H1 (cell line): ENCODE measurements around the gene MAOA. TPM values are rescaled to one million over a fixed set of nuclear protein-coding genes. Genes with fewer than 3 reads are reported as not detected.

Source experiments
- CTCF ChIA-PET: fragments of 300-600 bp; sonication (Branson Sonifier 250); formaldehyde crosslinking; loops from one replicate; lab custom pipeline; 2021; ENCODE audit not compliant: partially characterized antibody; lab: Charles Lee
- POLR2A ChIA-PET: fragments of 300-600 bp; sonication (Branson Sonifier 250); formaldehyde crosslinking; loops from one replicate; lab custom pipeline; 2021; ENCODE audit warnings: inconsistent platforms; ENCODE audit not compliant: partially characterized antibody; lab: Charles Lee
- DNase-seq, 2 experiments: peaks; one replicate each; pipeline versions ENCODE4 v3.0.0 to v3.0.0-alpha.2; 2010 to 2022; ENCODE audit warnings: low spot score in 2 of 2, low read depth in 1 of 2, mixed read lengths in 1 of 2
- FAIRE-seq: peaks from 2 replicates; lab custom pipeline; 2011; peaks lifted over from hg19 to GRCh38; lab: Jason Lieb, UNC
- H2AFZ ChIP-seq: 2 replicates; pipeline ENCODE4 v1.8.1; 2012; ENCODE audit warnings: low read length, inconsistent platforms
- H2AK5ac ChIP-seq: 2 replicates; pipeline ENCODE4 v1.6.1; 2013; ENCODE audit warnings: low read depth, low read length
- H2BK120ac ChIP-seq: replicated peaks from 2 replicates; pipeline ENCODE3; 2013; ENCODE audit warnings: low read depth, low read length, inconsistent platforms
- H2BK12ac ChIP-seq: 2 replicates; pipeline ENCODE4 v1.6.1; 2013; ENCODE audit warnings: low read depth, low read length
- H2BK15ac ChIP-seq: 2 replicates; pipeline ENCODE4 v1.6.1; 2013; ENCODE audit warnings: low read length
- H2BK20ac ChIP-seq: 2 replicates; pipeline ENCODE4 v1.6.1; 2013; ENCODE audit warnings: low read length
- H2BK5ac ChIP-seq: 2 replicates; pipeline ENCODE4 v1.6.1; 2013; ENCODE audit warnings: low read depth, low read length
- H3K14ac ChIP-seq: 2 replicates; pipeline ENCODE4 v1.6.1; 2013; ENCODE audit warnings: inconsistent platforms; ENCODE audit not compliant: insufficient read length
- H3K18ac ChIP-seq: 2 replicates; pipeline ENCODE4 v1.6.1; 2013; ENCODE audit warnings: low read length; ENCODE audit errors: extremely low read depth
- H3K23ac ChIP-seq: 2 replicates; pipeline ENCODE4 v1.6.1; 2013; ENCODE audit warnings: inconsistent platforms; ENCODE audit not compliant: insufficient read length
- H3K23me2 ChIP-seq: 2 replicates; pipeline ENCODE4 v1.6.1; 2013; ENCODE audit warnings: low read depth, low read length
- H3K27ac ChIP-seq: 2 replicates; pipeline ENCODE4 v1.6.1; 2011; ENCODE audit warnings: low read depth, low read length, inconsistent platforms
- H3K27me3 ChIP-seq, 4 experiments: replicated peaks in 1 of 4; 1 replicate in 1 of 4; 2 replicates in 3 of 4; pipeline versions ENCODE4 v1.6.1 to v1.8.1; 2011 to 2013; ENCODE audit warnings: low read length in 3 of 4, mild to moderate bottlenecking in 3 of 4, inconsistent platforms in 2 of 4, mixed read lengths in 2 of 4, moderate library complexity in 1 of 4; ENCODE audit not compliant: control insufficient read depth in 3 of 4, insufficient read depth in 3 of 4; ENCODE audit errors: extremely low read depth in 1 of 4
- H3K36me3 ChIP-seq, 4 experiments: 2 replicates each; pipeline versions ENCODE4 v1.6.1 to v1.8.1; 2011 to 2013; ENCODE audit warnings: mild to moderate bottlenecking in 4 of 4, low read length in 3 of 4, moderate library complexity in 2 of 4, control low read depth in 1 of 4, inconsistent platforms in 1 of 4; ENCODE audit not compliant: insufficient read depth in 4 of 4, control insufficient read depth in 2 of 4
- H3K4ac ChIP-seq: replicated peaks from 2 replicates; pipeline ENCODE3; 2013; ENCODE audit warnings: low read length, low read depth, mixed read lengths, inconsistent platforms; ENCODE audit not compliant: insufficient read length
- H3K4me1 ChIP-seq, 4 experiments: replicated peaks in 1 of 4; 1 replicate in 1 of 4; 2 replicates in 3 of 4; pipeline versions ENCODE4 v1.6.1 to v1.8.1; 2011 to 2013; ENCODE audit warnings: low read length in 3 of 4, inconsistent platforms in 2 of 4, mixed read lengths in 1 of 4; ENCODE audit not compliant: insufficient read depth in 4 of 4, control insufficient read depth in 3 of 4
- H3K4me2 ChIP-seq, 2 experiments: 2 replicates each; pipeline versions ENCODE4 v1.6.1 to v1.8.1; 2011 to 2013; ENCODE audit warnings: low read depth in 2 of 2, low read length in 2 of 2, control low read depth in 1 of 2, inconsistent platforms in 1 of 2, mild to moderate bottlenecking in 1 of 2; ENCODE audit not compliant: insufficient read depth in 1 of 2
- H3K4me3 ChIP-seq, 4 experiments: fragments of 200-600, 300-600 bp in 1 of 4; sonication (generic), shearing (Covaris generic), sonication (Bioruptor Twin) in 1 of 4; 2 replicates each; pipeline versions ENCODE4 v1.5.1 to v1.8.1; 2011 to 2016; ENCODE audit warnings: low read length in 4 of 4, low read depth in 3 of 4, control low read depth in 2 of 4, inconsistent platforms in 2 of 4, mild to moderate bottlenecking in 2 of 4, mixed read lengths in 1 of 4, moderate library complexity in 1 of 4; ENCODE audit not compliant: insufficient read depth in 2 of 4; ENCODE audit errors: extremely low read depth in 1 of 4
- H3K56ac ChIP-seq: replicated peaks from 2 replicates; pipeline ENCODE3; 2013; ENCODE audit warnings: low read depth, mild to moderate bottlenecking, mixed read lengths, low read length, inconsistent platforms; ENCODE audit not compliant: insufficient read length
- H3K79me1 ChIP-seq: 2 replicates; pipeline ENCODE4 v1.6.1; 2013; ENCODE audit warnings: low read depth, low read length, control low read depth
- H3K79me2 ChIP-seq, 2 experiments: 2 replicates each; pipeline versions ENCODE4 v1.6.1 to v1.8.1; 2012 to 2013; ENCODE audit warnings: low read length in 2 of 2, mild to moderate bottlenecking in 2 of 2, inconsistent platforms in 1 of 2; ENCODE audit not compliant: insufficient read depth in 2 of 2, control insufficient read depth in 1 of 2
- H3K9ac ChIP-seq, 4 experiments: replicated peaks in 1 of 4; 1 replicate in 1 of 4; 2 replicates in 3 of 4; pipeline versions ENCODE4 v1.6.1 to v1.8.1; 2011 to 2013; ENCODE audit warnings: low read depth in 3 of 4, low read length in 3 of 4, control low read depth in 2 of 4, mild to moderate bottlenecking in 2 of 4, moderate library complexity in 2 of 4, inconsistent platforms in 1 of 4; ENCODE audit errors: extremely low read depth in 1 of 4
- H3K9me3 ChIP-seq, 2 experiments: 2 replicates each; pipeline versions ENCODE4 v1.6.1 to v1.8.1; 2012 to 2013; ENCODE audit warnings: mild to moderate bottlenecking in 2 of 2, moderate library complexity in 2 of 2, control low read depth in 1 of 2, inconsistent platforms in 1 of 2, low read depth in 1 of 2, low read length in 1 of 2, mixed read lengths in 1 of 2; ENCODE audit not compliant: insufficient read depth in 2 of 2
- H4K20me1 ChIP-seq, 2 experiments: replicated peaks in 1 of 2; 2 replicates each; pipeline versions ENCODE3 to v1.8.1; 2011 to 2013; ENCODE audit warnings: inconsistent platforms in 2 of 2, low read length in 2 of 2, mild to moderate bottlenecking in 1 of 2; ENCODE audit not compliant: insufficient read depth in 2 of 2, control insufficient read depth in 1 of 2
- H4K5ac ChIP-seq: 2 replicates; pipeline ENCODE4 v1.6.1; 2013; ENCODE audit warnings: low read length, low read depth, mixed read lengths, inconsistent platforms; ENCODE audit not compliant: insufficient read length
- H4K8ac ChIP-seq: 2 replicates; pipeline ENCODE4 v1.8.0; 2013; ENCODE audit warnings: mild to moderate bottlenecking, moderate library complexity, low read length, inconsistent platforms; ENCODE audit not compliant: insufficient read depth; ENCODE audit errors: extremely low read depth
- H4K91ac ChIP-seq: replicated peaks from 2 replicates; pipeline ENCODE3; 2013; ENCODE audit warnings: low read length, mixed read lengths, inconsistent platforms; ENCODE audit not compliant: insufficient read length
- JUN ChIP-seq: IDR thresholded peaks from 2 replicates; pipeline ENCODE4 v1.6.1; 2011; ENCODE audit warnings: low read depth, mild to moderate bottlenecking, improper control_type of control experiment, low read length
- JUND ChIP-seq: IDR thresholded peaks from 2 replicates; pipeline ENCODE4 v1.6.1; 2011; ENCODE audit warnings: mild to moderate bottlenecking, improper control_type of control experiment, low read length
- MAFK ChIP-seq: IDR thresholded peaks from 2 replicates; pipeline ENCODE4 v1.6.1; 2012; ENCODE audit warnings: low read depth, mild to moderate bottlenecking, improper control_type of control experiment, low read length
- NANOG ChIP-seq: IDR thresholded peaks from 2 replicates; pipeline ENCODE4 v1.6.1; 2011; ENCODE audit warnings: low read length, low read depth, mild to moderate bottlenecking, inconsistent platforms; ENCODE audit not compliant: insufficient read depth, poor library complexity, severe bottlenecking
- POLR2AphosphoS5 ChIP-seq: IDR thresholded peaks from 2 replicates; pipeline ENCODE4 v1.6.1; 2011; ENCODE audit warnings: low read depth, low read length
- RAD21 ChIP-seq, 2 experiments: IDR thresholded peaks in 1 of 2; conservative IDR thresholded peaks in 1 of 2; 2 replicates each; pipeline ENCODE4 v1.6.1; 2011; ENCODE audit warnings: low read depth in 2 of 2, low read length in 2 of 2, improper control_type of control experiment in 1 of 2, inconsistent platforms in 1 of 2, mild to moderate bottlenecking in 1 of 2, moderate library complexity in 1 of 2
- RBBP5 ChIP-seq: IDR thresholded peaks from 2 replicates; pipeline ENCODE4 v1.7.1; 2012; ENCODE audit warnings: low read depth, mild to moderate bottlenecking, inconsistent platforms, low read length, moderate library complexity, borderline replicate concordance
- SIRT6 ChIP-seq: IDR thresholded peaks from one replicate; pipeline ENCODE4 v1.7.1; 2012; ENCODE audit warnings: low read length, inconsistent platforms
- SIX5 ChIP-seq: IDR thresholded peaks from 2 replicates; pipeline ENCODE4 v1.6.1; 2011; ENCODE audit warnings: mild to moderate bottlenecking, low read depth, low read length
- SP1 ChIP-seq: IDR thresholded peaks from 2 replicates; pipeline ENCODE4 v1.6.1; 2011; ENCODE audit warnings: low read depth, low read length
- WGBS, 2 experiments: shearing (Covaris generic) in 1 of 2; methylation state at CpG; one replicate each; pipeline versions ENCODE4 v1.1.6 to v1.1.7; 2013 to 2015; ENCODE audit warnings: low lambda C conversion rate in 2 of 2, mixed read lengths in 2 of 2, inconsistent platforms in 1 of 2, low coverage in 1 of 2, missing lambda C conversion rate in 1 of 2; ENCODE audit not compliant: insufficient replicate concordance in 2 of 2, insufficient coverage in 1 of 2, insufficient read length in 1 of 2; ENCODE audit errors: extremely low coverage in 1 of 2, missing lambda C conversion rate in 1 of 2; 5-methylcytosine and 5-hydroxymethylcytosine counted together
- polyA plus RNA-seq, 7 experiments: library from polyadenylated mRNA; depleted of rRNA in 3 of 7; stranded (reverse) in 5 of 7; unstranded in 2 of 7; fragments of >200 nt in 5 of 7; fragments of 200-250 nt in 2 of 7; gene quantifications; 1 replicate in 5 of 7; 2 replicates in 1 of 7; 4 replicates in 1 of 7; pipeline versions ENCODE4 v1.2.1 to v1.2.3, GENCODE V29; 2011 to 2013; ENCODE audit warnings: missing spikeins in 2 of 7, mixed read lengths in 2 of 7
- total RNA-seq: library from RNA; stranded (reverse); fragmentation: NEBNext Ultra II Directional; extraction: Animal tissue kit (Norgen Biotek cat#: 25700); gene quantifications from 2 replicates; pipeline ENCODE4 v1.2.1, GENCODE V29; 2021
- TF ChIP-seq, protein P1 (sequence below), 3 experiments: IDR thresholded peaks; 1 replicate in 2 of 3; 2 replicates in 1 of 3; pipeline versions ENCODE4 v1.5.1 to v1.6.1; 2011; ENCODE audit warnings: low read length in 3 of 3, mild to moderate bottlenecking in 3 of 3, inconsistent platforms in 2 of 3, low read depth in 1 of 3, moderate library complexity in 1 of 3; ENCODE audit not compliant: insufficient read depth in 1 of 3; ENCODE audit errors: control extremely low read depth in 1 of 3

Gene MAOA
- total and polyA plus RNA-seq, 2 of the 8 experiments (the other 6 are each of a cell fraction or from before 2014, with no cell fraction given): 2.6 to 8.2 TPM

DNA sequence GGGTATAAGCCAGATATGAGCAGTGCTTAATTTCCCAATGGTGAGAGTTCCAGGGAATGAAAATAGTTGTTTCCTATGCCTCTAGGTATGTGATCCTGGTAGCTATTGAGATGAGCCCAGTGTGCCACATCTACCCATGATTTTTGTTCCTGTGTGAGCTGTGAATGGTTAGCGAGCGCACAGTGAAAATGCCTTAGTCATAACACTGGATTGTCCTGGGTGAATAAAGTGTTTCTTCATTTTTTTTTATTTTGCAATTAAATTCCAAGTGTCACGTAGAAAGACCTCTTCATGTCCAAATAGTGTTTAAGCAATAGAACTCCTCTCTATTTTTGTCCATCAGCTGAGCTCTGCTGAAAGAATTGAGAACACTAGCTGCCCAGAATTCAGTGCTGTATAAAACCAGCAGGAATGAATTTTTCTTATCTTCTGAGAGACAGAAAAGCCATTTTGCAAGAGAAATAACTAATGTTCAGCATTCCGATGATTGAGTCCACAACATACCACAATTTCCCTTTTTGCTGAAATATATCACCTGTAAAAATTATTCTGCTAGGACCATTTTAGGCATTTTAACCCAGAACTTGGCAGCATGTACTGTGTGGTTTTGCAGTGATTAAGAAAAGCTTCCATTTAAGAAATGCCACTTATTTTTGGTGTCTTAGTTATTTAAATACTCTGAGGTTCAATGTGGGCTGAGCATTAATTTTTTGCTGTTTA lies 5.6 kb downstream of the MAOA start:
- Histone ChIP-seq H3K4me1 (no peaks in the 10 kb centered on the region), H3K27me3 (no peaks in the 10 kb centered on the region), H3K23me2 (no peaks in the 10 kb centered on the region), H2AK5ac (no peak overlapping the region), H2BK12ac (no peak overlapping the region), H4K8ac (no peak overlapping the region), H2BK15ac (no peak overlapping the region), H2BK20ac (no peak overlapping the region), H2AFZ (no peak overlapping the region), H3K9ac (no peak overlapping the region), H3K4me2 (no peak overlapping the region), H3K23ac (no peak overlapping the region), H4K91ac (no peak overlapping the region), H3K9me3 (no peaks in the 10 kb centered on the region), H2BK5ac (no peak overlapping the region), H3K4me3 (no peak overlapping the region), H4K20me1 (no peaks in the 10 kb centered on the region), H3K27ac (no peak overlapping the region), H3K56ac (no peak overlapping the region), H3K4ac (no peak overlapping the region), H3K79me1 (no peaks in the 10 kb centered on the region), H3K14ac (no peak overlapping the region), H4K5ac (no peak overlapping the region), H3K79me2 (no peaks in the 10 kb centered on the region), H3K36me3 (no peaks in the 10 kb centered on the region), H2BK120ac (no peak overlapping the region), H3K18ac (no peak overlapping the region)
- no peak for DNase-seq
- ChIA-PET POLR2A (no interaction called here), CTCF (no interaction called here)
- no peak for FAIRE-seq
- WGBS, 2 experiments: 91% methylated on average over 4 of the region's 4 CpGs; no CpG with 5 or more reads in 1 of the 2 experiments
- TF ChIP-seq, protein P1, sequence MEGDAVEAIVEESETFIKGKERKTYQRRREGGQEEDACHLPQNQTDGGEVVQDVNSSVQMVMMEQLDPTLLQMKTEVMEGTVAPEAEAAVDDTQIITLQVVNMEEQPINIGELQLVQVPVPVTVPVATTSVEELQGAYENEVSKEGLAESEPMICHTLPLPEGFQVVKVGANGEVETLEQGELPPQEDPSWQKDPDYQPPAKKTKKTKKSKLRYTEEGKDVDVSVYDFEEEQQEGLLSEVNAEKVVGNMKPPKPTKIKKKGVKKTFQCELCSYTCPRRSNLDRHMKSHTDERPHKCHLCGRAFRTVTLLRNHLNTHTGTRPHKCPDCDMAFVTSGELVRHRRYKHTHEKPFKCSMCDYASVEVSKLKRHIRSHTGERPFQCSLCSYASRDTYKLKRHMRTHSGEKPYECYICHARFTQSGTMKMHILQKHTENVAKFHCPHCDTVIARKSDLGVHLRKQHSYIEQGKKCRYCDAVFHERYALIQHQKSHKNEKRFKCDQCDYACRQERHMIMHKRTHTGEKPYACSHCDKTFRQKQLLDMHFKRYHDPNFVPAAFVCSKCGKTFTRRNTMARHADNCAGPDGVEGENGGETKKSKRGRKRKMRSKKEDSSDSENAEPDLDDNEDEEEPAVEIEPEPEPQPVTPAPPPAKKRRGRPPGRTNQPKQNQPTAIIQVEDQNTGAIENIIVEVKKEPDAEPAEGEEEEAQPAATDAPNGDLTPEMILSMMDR (IDR thresholded peaks at IDR 0.05; ENCODE audit: control extremely low read depth in 1 of 3, insufficient read depth in 1 of 3, low read depth in 1 of 3, low read length in 3 of 3): no peak
- no peak for TF ChIP-seq SIX5
- no peak for TF ChIP-seq JUND
- TF ChIP-seq SIRT6: no peak
- TF ChIP-seq JUN: no peak
- TF ChIP-seq POLR2AphosphoS5: no peak
- TF ChIP-seq RAD21 (IDR thresholded peaks at IDR 0.05 in 1 of 2, conservative IDR thresholded peaks at IDR 0.05 in 1 of 2; ENCODE audit: low read depth in 2 of 2, low read length in 2 of 2): no peak
- no peak for TF ChIP-seq RBBP5
- no peak for TF ChIP-seq MAFK
- no peak for TF ChIP-seq SP1
- no peak for TF ChIP-seq NANOG
